Inferior parietal cortex (tissue), 1 donor: ENCODE data around the gene APOBEC4.

Experiments used
- DNase-seq: peaks from one replicate; pipeline ENCODE4 v3.0.0-alpha.2; 2016; ENCODE audit errors: extremely low spot score

APOBEC4 gene

GRCh38 chr1:183675381-183675780, 22.3 kb upstream of the APOBEC4 start:
- DNase-seq, result no peak

GRCh38 chr1:183674886-183675285, 21.8 kb upstream of the APOBEC4 start:
- no peak for DNase-seq

GRCh38 chr1:183674339-183674738, 21.2 kb upstream of the APOBEC4 start:
- DNase-seq, result no peak

GRCh38 chr1:183673605-183674323, 20.6 kb upstream of the APOBEC4 start:
- DNase-seq, result no peak

- DNase-seq, result no peak
These were observed 17.1 kb upstream of the APOBEC4 start for GRCh38 chr1:183670169-183670568.

- DNase-seq, result no peak
These were observed 3.2 kb upstream of the APOBEC4 start for GRCh38 chr1:183656355-183656754.

- peak; percentile 95 for DNase-seq
These were observed 2.5 kb upstream of the APOBEC4 start for GRCh38 chr1:183655562-183656075.

- no peak for DNase-seq
These were observed 1.6 kb upstream of the APOBEC4 start for GRCh38 chr1:183654706-183655105.

- no peak for DNase-seq
These were observed 848 bp upstream of the APOBEC4 start for GRCh38 chr1:183653876-183654451.

GRCh38 chr1:183653462-183653794, 312 bp upstream of the APOBEC4 start:
- DNase-seq, result no peak

GRCh38 chr1:183652107-183652506, 1.0 kb downstream of the APOBEC4 start:
- DNase-seq, result no peak

GRCh38 chr1:183651612-183652011, 1.5 kb downstream of the APOBEC4 start:
- DNase-seq, result no peak

- DNase-seq, result no peak
These were observed 5.1 kb downstream of the APOBEC4 start for GRCh38 chr1:183648042-183648441.

- no peak for DNase-seq
These were observed 6.3 kb downstream of the APOBEC4 start for GRCh38 chr1:183646776-183647175.

GRCh38 chr1:183645531-183645930, 7.6 kb downstream of the APOBEC4 start:
- no peak for DNase-seq

GRCh38 chr1:183642166-183642565, 10.9 kb downstream of the APOBEC4 start:
- DNase-seq, result no peak

GRCh38 chr1:183640193-183640592, 12.9 kb downstream of the APOBEC4 start:
- DNase-seq, result no peak

GRCh38 chr1:183638649-183639387, 14.3 kb downstream of the APOBEC4 start:
- no peak for DNase-seq

- no peak for DNase-seq
These were observed 16.3 kb downstream of the APOBEC4 start for GRCh38 chr1:183636783-183637182.

- no peak for DNase-seq
These were observed 16.8 kb downstream of the APOBEC4 start for GRCh38 chr1:183636334-183636682.

GRCh38 chr1:183635606-183636333, 17.3 kb downstream of the APOBEC4 start, which contains the start of gene ARPC5:
ARPC5 (minus strand) TSS chr1:183635783; CDS start chr1:183635659, 124 bp downstream.
- peak; percentile 96 for DNase-seq

GRCh38 chr1:183635099-183635605, 18.0 kb downstream of the APOBEC4 start:
- DNase-seq, result no peak
